WERI-Rb-1 (cell line): ENCODE data around the gene ZFYVE26.

Source experiments
- DNase-seq: peaks from one replicate; pipeline ENCODE4 v3.0.0-alpha.2; 2020
- H3K27ac ChIP-seq: fragments of 250-450 bp; sonication (Bioruptor Pico); 2 replicates; pipeline ENCODE4 v1.5.1; 2020; ENCODE audit warnings: mild to moderate bottlenecking, moderate library complexity
- H3K27me3 ChIP-seq: fragments of 250-450 bp; sonication (Bioruptor Pico); 2 replicates; pipeline ENCODE4 v1.5.1; 2021; ENCODE audit warnings: mild to moderate bottlenecking, low read depth, moderate library complexity; ENCODE audit not compliant: insufficient read depth, severe bottlenecking
- H3K36me3 ChIP-seq: fragments of 250-450 bp; sonication (Bioruptor Pico); 2 replicates; pipeline ENCODE4 v1.5.1; 2020; ENCODE audit warnings: mild to moderate bottlenecking, moderate library complexity
- H3K4me3 ChIP-seq: 2 replicates; pipeline ENCODE4 v1.5.1; 2011; ENCODE audit warnings: low read depth, mild to moderate bottlenecking, control low read depth, low read length
- H3K9me3 ChIP-seq: fragments of 250-450 bp; sonication (Bioruptor Pico); 2 replicates; pipeline ENCODE4 v1.5.1; 2021; ENCODE audit warnings: mild to moderate bottlenecking, moderate library complexity; ENCODE audit not compliant: severe bottlenecking
- TF ChIP-seq, protein P1 (sequence below): IDR thresholded peaks from 2 replicates; pipeline ENCODE4 v1.5.1; 2011; ENCODE audit warnings: low read depth, mild to moderate bottlenecking, control low read depth, inconsistent platforms, low read length

Gene ZFYVE26

DNA sequence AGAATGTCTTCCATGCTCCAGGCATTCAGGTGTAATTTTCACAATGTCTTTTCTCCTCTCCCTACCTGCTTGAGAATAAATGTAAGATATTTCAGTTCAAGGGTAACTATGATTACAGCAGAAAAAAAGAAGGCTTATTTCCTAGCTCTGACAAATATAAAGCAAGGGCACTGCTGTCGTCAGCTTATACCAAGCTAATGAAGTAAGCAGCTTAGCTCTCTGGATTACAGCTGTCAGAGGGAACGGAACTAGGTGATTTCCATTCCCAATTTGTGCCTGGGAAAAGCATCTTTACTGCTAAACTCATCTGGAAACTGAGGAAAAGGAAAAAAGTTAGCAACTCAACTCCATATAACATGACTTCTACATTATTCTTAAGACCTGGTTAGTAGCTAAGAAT is 56.5 kb downstream of the ZFYVE26 start:
- peak; percentile 52 for DNase-seq
- no peaks in the 10 kb centered on the region for H3K9me3 ChIP-seq
- TF ChIP-seq, protein P1, sequence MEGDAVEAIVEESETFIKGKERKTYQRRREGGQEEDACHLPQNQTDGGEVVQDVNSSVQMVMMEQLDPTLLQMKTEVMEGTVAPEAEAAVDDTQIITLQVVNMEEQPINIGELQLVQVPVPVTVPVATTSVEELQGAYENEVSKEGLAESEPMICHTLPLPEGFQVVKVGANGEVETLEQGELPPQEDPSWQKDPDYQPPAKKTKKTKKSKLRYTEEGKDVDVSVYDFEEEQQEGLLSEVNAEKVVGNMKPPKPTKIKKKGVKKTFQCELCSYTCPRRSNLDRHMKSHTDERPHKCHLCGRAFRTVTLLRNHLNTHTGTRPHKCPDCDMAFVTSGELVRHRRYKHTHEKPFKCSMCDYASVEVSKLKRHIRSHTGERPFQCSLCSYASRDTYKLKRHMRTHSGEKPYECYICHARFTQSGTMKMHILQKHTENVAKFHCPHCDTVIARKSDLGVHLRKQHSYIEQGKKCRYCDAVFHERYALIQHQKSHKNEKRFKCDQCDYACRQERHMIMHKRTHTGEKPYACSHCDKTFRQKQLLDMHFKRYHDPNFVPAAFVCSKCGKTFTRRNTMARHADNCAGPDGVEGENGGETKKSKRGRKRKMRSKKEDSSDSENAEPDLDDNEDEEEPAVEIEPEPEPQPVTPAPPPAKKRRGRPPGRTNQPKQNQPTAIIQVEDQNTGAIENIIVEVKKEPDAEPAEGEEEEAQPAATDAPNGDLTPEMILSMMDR = no peak
- H3K27ac ChIP-seq = peak overlapping the region; percentile 71
- H3K36me3 ChIP-seq = peaks cover 40% of the 10 kb centered on the region
- H3K27me3 ChIP-seq = no peaks in the 10 kb centered on the region
- no peak overlapping the region for H3K4me3 ChIP-seq

- H3K9me3 ChIP-seq = no peaks in the 10 kb centered on the region
- peaks cover 44% of the 10 kb centered on the region for H3K36me3 ChIP-seq
- H3K27me3 ChIP-seq = no peaks in the 10 kb centered on the region
- TF ChIP-seq, protein P1 = no peak
- no peak for DNase-seq
- no peak overlapping the region for H3K4me3 ChIP-seq
- peak overlapping the region; percentile 20 for H3K27ac ChIP-seq
Observed at GRCh38 chr14:67757175-67757574, 59.2 kb downstream of the ZFYVE26 start.

- no peak for DNase-seq
- Histone ChIP-seq H3K27ac (peak overlapping the region; percentile 20), H3K9me3 (no peaks in the 10 kb centered on the region), H3K36me3 (peaks cover 49% of the 10 kb centered on the region), H3K27me3 (no peaks in the 10 kb centered on the region), H3K4me3 (no peak overlapping the region)
- TF ChIP-seq, protein P1 = no peak
Observed at GRCh38 chr14:67756496-67756895, 59.9 kb downstream of the ZFYVE26 start.

DNA sequence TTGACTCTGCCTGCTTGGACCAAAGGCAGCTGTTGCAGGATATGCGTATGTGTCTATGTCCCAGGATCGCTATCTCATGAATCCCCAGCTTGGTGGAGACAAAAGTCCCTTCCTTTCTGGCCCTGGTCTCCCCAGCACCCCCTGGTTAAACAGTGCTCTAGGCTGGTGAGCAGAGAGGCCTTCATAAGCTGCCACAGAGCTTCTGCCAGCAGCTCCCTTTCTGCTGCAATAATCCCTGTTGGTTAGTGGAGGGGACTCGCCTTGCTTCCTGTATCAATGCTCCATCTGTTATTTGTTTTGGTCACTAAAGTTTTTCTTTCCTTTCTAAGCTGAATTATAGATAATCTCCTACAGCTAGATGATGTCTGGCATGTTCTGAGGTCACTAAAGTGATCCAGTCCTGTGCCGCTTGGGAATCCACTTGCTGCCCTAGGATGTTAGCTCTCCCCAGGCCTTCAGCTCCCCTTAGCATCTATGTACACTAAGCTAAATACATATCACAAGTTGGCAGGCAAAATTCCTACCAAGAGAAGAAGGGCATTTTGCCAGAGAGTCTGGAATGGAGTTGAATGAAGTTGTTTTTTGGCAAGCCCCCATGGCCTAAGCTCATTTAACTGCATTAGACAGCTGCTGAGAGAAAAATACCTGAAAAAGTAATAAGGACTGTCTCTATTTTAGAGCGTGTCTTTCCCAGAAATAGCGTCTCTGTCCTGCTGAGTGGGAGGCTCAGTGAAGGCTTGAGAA is 66.9 kb downstream of the ZFYVE26 start:
- H3K9me3 ChIP-seq = no peaks in the 10 kb centered on the region
- H3K4me3 ChIP-seq = no peak overlapping the region; the same call in 1 of the 2 replicates
- H3K27ac ChIP-seq = peak overlapping the region; percentile 76
- TF ChIP-seq, protein P1 = no peak
- peaks cover 53% of the 10 kb centered on the region for H3K36me3 ChIP-seq
- no peaks in the 10 kb centered on the region for H3K27me3 ChIP-seq
- DNase-seq = peak; percentile 76

GRCh38 chr14:67748312-67748711 is 68.1 kb downstream of the ZFYVE26 start:
- TF ChIP-seq, protein P1 = no peak
- Histone ChIP-seq H3K27me3 (no peaks in the 10 kb centered on the region), H3K9me3 (no peaks in the 10 kb centered on the region), H3K4me3 (no peak overlapping the region), H3K27ac (peak overlapping the region; percentile 76; the same call in 1 of the 2 replicates), H3K36me3 (peaks cover 43% of the 10 kb centered on the region)
- no peak for DNase-seq

DNA sequence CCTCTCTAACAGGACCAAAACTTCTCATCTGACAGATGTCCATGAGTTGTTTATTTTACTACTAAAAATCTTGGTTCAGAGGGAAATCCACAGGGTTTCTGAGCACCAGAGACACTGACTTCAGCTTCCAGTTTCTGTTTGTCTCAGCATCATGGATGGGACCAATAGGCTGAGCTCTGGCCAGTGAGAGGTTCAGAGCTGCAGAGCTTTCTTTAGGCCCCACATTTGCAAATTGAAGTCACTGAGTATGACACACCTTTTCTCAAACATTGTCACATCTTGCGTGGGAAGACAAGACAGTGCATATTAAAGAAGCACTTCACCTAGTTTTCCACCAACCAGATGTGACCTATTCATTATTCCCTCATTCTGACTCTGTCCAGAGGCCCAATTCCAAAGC is 69.5 kb downstream of the ZFYVE26 start:
- H3K36me3 ChIP-seq = peaks cover 31% of the 10 kb centered on the region
- H3K27ac ChIP-seq = no peak overlapping the region
- H3K9me3 ChIP-seq = no peaks in the 10 kb centered on the region
- no peak overlapping the region for H3K4me3 ChIP-seq
- no peaks in the 10 kb centered on the region for H3K27me3 ChIP-seq
- TF ChIP-seq, protein P1 = no peak
- no peak for DNase-seq
